CD8-positive, alpha-beta memory T cell (primary cell): ENCODE measurements around the gene CDKN2B-AS1. TPM values are rescaled to one million over a fixed set of nuclear protein-coding genes. Genes with fewer than 3 reads are reported as not detected.

Experiments used
- CTCF ChIA-PET: fragments of 350-600 bp; sonication (Branson Sonifier 250); formaldehyde crosslinking; loops from one replicate; lab custom pipeline; 2021; ENCODE audit warnings: antibody characterized with exemption; lab: Charles Lee
- POLR2A ChIA-PET: fragments of 350-600 bp; sonication (Branson Sonifier 250); formaldehyde crosslinking; loops from one replicate; lab custom pipeline; 2021; ENCODE audit warnings: antibody characterized with exemption; lab: Charles Lee
- DNase-seq, 5 donors: peaks; one replicate each; pipeline versions ENCODE4 v3.0.0 to v3.0.0-alpha.2; 2020 to 2022; ENCODE audit warnings: mixed read lengths in 1 of 5
- H3K27ac ChIP-seq: one replicate; pipeline ENCODE4 v1.7.0; 2013; ENCODE audit warnings: low read depth, mild to moderate bottlenecking, low read length, moderate library complexity
- H3K27me3 ChIP-seq: 2 replicates; pipeline ENCODE4 v1.7.0; 2013; ENCODE audit warnings: low read length, mild to moderate bottlenecking; ENCODE audit not compliant: insufficient read depth, poor library complexity, severe bottlenecking
- H3K36me3 ChIP-seq: 2 replicates; pipeline ENCODE4 v1.7.0; 2013; ENCODE audit warnings: mild to moderate bottlenecking, low read length, moderate library complexity; ENCODE audit not compliant: insufficient read depth
- H3K4me1 ChIP-seq: 2 replicates; pipeline ENCODE4 v1.7.0; 2013; ENCODE audit warnings: mild to moderate bottlenecking, low read length, moderate library complexity; ENCODE audit not compliant: insufficient read depth
- H3K4me3 ChIP-seq: 2 replicates; pipeline ENCODE4 v1.7.0; 2013; ENCODE audit warnings: mild to moderate bottlenecking, low read length
- H3K9me3 ChIP-seq: 2 replicates; pipeline ENCODE4 v1.7.0; 2013; ENCODE audit warnings: mild to moderate bottlenecking, low read length
- H3K27ac Mint-ChIP-seq, 8 donors: one replicate each; pipeline ENCODE4 v1.8.0; 2020 to 2021; ENCODE audit warnings: mixed read lengths in 8 of 8, mild to moderate bottlenecking in 6 of 8, inconsistent platforms in 3 of 8, moderate library complexity in 3 of 8
- H3K27me3 Mint-ChIP-seq, 2 donors: one replicate each; pipeline ENCODE4 v1.8.0; 2020 to 2021; ENCODE audit warnings: mixed read lengths in 2 of 2, mild to moderate bottlenecking in 1 of 2, moderate library complexity in 1 of 2
- H3K36me3 Mint-ChIP-seq, 3 donors: one replicate each; pipeline ENCODE4 v1.8.0; 2020 to 2021; ENCODE audit warnings: mixed read lengths in 3 of 3, inconsistent platforms in 1 of 3, mild to moderate bottlenecking in 1 of 3
- H3K4me1 Mint-ChIP-seq, 3 donors: one replicate each; pipeline ENCODE4 v1.8.0; 2020 to 2021; ENCODE audit warnings: mixed read lengths in 3 of 3, inconsistent platforms in 1 of 3, mild to moderate bottlenecking in 1 of 3
- H3K4me3 Mint-ChIP-seq, 7 donors: one replicate each; pipeline ENCODE4 v1.8.0; 2020 to 2021; ENCODE audit warnings: mixed read lengths in 7 of 7, mild to moderate bottlenecking in 6 of 7, moderate library complexity in 4 of 7, inconsistent platforms in 2 of 7
- H3K9me3 Mint-ChIP-seq, 5 donors: one replicate each; pipeline ENCODE4 v1.8.0; 2020 to 2022; ENCODE audit warnings: mixed read lengths in 5 of 5, mild to moderate bottlenecking in 3 of 5, moderate library complexity in 2 of 5, inconsistent platforms in 1 of 5
- polyA plus RNA-seq: library from polyadenylated mRNA; unstranded; fragments of 300-500 nt; fragmentation: Illumina TruSeq; gene quantifications from one replicate; pipeline ENCODE4 v1.2.3, GENCODE V29; 2021
- total RNA-seq, 2 experiments: library from RNA; stranded (reverse); gene quantifications; one replicate each; pipeline ENCODE4 v1.2.3, GENCODE V29; 2021

CDKN2B-AS1 gene
- total and polyA plus RNA-seq, 3 experiments from 2014 or later, result 0.58 to 0.74 TPM; not detected in 1

DNA sequence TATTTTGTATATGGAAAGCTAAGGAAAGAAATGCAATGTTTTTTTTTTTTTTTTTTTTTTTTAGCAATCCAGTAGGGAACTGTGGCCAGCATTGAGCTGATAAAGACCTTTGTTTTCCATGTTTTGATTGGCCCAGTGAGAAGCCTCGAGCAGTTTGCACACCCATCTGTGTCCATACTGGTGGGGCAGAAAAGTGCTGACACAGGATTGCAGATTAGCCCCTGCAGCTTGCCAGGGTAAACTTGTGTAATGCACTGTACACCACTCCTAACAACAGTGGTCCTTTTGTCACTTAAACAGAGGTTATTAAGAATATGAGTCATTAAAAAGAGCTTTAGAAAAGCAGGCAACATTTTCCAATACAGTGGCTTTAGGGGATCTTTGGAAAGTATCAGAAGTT, 147.3 kb downstream of the CDKN2B-AS1 start:
- no peaks in the 10 kb centered on the region for H3K4me1 ChIP-seq
- no peak overlapping the region for H3K4me3 Mint-ChIP-seq
- ChIA-PET CTCF (no interaction called here), POLR2A (no interaction called here)
- no peaks in the 10 kb centered on the region for H3K36me3 Mint-ChIP-seq
- DNase-seq, result no peak
- H3K36me3 ChIP-seq, result no peaks in the 10 kb centered on the region
- H3K27ac ChIP-seq, result no peak overlapping the region
- H3K27ac Mint-ChIP-seq, result no peak overlapping the region
- H3K4me3 ChIP-seq, result no peak overlapping the region
- H3K4me1 Mint-ChIP-seq, result peaks cover 0 to 2% (median 0%) of the 10 kb centered on the region in 3 donors
- H3K9me3 Mint-ChIP-seq, result no peaks in the 10 kb centered on the region
- H3K27me3 Mint-ChIP-seq, result peaks cover 3 to 7% of the 10 kb centered on the region in 2 donors
- H3K9me3 ChIP-seq, result no peaks in the 10 kb centered on the region
- H3K27me3 ChIP-seq, result no peaks in the 10 kb centered on the region

DNA sequence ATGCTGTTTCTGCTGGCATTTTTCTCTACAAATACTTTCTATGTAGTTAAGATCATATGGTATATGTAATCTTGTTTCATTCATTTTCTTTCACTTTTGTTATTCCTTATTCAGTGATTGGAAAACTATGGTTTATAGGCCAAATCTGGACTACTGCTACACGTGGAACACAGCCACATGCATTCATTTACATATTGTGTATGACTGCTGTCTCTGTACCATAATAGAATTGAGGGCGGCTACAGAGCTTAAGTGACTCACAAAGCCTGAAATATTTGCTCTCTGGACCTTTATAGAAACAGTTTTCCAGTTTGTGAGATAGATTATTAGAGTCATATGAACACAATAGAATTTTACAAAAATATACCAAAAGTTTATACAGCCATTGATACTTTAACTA, 148.1 kb downstream of the CDKN2B-AS1 start:
- Mint-ChIP-seq H3K27ac (no peak overlapping the region), H3K27me3 (peaks cover 4 to 7% of the 10 kb centered on the region in 2 donors), H3K36me3 (no peaks in the 10 kb centered on the region), H3K4me3 (no peak overlapping the region), H3K9me3 (no peaks in the 10 kb centered on the region), H3K4me1 (peaks cover 0 to 6% (median under 1%) of the 10 kb centered on the region in 3 donors)
- no peaks in the 10 kb centered on the region for H3K36me3 ChIP-seq
- no peaks in the 10 kb centered on the region for H3K9me3 ChIP-seq
- no peak overlapping the region for H3K4me3 ChIP-seq
- H3K27me3 ChIP-seq, result no peaks in the 10 kb centered on the region
- no peak for DNase-seq
- POLR2A ChIA-PET, result no interaction called here
- H3K4me1 ChIP-seq, result no peaks in the 10 kb centered on the region
- H3K27ac ChIP-seq, result no peak overlapping the region
- CTCF ChIA-PET, result no interaction called here

DNA sequence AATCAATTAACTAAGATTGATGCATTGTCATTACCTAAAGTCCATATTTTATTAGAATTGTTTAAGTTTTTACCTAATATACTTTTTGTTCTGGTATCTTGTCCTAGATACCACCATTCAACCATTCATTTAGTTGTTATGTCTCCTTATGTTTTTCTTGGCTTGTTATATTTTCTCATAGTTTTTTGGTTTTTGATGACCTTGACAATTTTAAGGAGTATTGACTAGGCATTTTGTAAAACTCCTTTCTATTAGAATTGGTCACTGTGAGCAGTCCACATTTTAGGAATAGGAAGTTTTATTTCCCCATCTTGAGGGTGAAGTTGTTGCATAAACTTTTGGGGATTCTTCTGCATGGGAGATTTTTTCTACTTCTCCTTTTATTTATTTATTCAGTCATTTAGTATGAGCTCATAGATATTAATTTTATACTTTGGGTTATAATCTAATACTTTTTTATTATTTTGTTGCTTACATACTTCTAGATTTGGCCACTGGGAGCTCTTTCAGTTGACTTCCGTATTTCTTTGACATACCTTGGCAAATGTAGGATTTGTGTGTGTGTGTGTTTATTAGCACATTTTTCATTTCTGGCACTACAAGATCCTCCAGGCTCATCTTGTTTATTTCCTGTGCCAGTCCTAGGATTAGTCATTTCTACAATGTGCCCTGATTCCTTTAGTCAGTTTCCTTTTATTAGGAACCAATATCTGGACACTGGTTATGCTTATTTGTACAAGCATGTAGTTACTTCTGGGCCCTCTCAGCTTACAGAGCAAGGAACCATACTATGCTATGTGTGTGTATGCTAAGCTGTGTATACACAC, 149.4 kb downstream of the CDKN2B-AS1 start:
- peaks cover 5 to 14% (median 7%) of the 10 kb centered on the region in 3 donors for H3K4me1 Mint-ChIP-seq
- Histone ChIP-seq H3K4me1 (no peaks in the 10 kb centered on the region), H3K4me3 (no peak overlapping the region), H3K9me3 (no peaks in the 10 kb centered on the region), H3K27ac (no peak overlapping the region), H3K36me3 (no peaks in the 10 kb centered on the region), H3K27me3 (no peaks in the 10 kb centered on the region)
- H3K36me3 Mint-ChIP-seq, result no peaks in the 10 kb centered on the region
- no peak overlapping the region for H3K27ac Mint-ChIP-seq
- no peak for DNase-seq
- H3K4me3 Mint-ChIP-seq, result no peak overlapping the region
- ChIA-PET POLR2A (no interaction called here), CTCF (no interaction called here)
- peaks cover 3 to 11% of the 10 kb centered on the region in 2 donors for H3K27me3 Mint-ChIP-seq
- no peaks in the 10 kb centered on the region for H3K9me3 Mint-ChIP-seq

DNA sequence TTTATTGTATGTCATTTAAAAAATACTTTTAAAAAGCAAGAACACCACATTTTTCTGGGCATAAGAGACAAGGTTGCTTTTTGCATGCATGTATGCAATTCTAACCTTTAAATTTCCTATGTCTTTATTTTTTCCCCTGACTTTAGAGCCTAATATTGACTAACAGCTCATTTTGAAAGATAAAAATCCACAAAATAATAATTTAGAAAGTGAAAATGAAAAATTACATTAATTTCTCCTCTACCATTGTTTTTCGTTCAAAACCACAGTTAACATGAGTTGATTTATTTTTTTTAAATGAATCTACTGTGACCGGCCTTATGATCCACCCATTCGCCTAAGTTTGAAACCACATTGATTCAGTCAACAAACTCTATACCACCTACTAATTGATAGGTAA, 152.0 kb downstream of the CDKN2B-AS1 start:
- Histone ChIP-seq H3K4me3 (no peak overlapping the region), H3K9me3 (no peaks in the 10 kb centered on the region), H3K4me1 (no peaks in the 10 kb centered on the region), H3K27ac (no peak overlapping the region), H3K36me3 (no peaks in the 10 kb centered on the region), H3K27me3 (no peaks in the 10 kb centered on the region)
- Mint-ChIP-seq H3K36me3 (no peaks in the 10 kb centered on the region), H3K4me1 (peaks cover 5 to 14% (median 7%) of the 10 kb centered on the region in 3 donors), H3K27me3 (peaks cover 5 to 12% of the 10 kb centered on the region in 2 donors), H3K9me3 (no peaks in the 10 kb centered on the region), H3K27ac (no peak overlapping the region), H3K4me3 (no peak overlapping the region)
- ChIA-PET POLR2A (no interaction called here), CTCF (no interaction called here)
- DNase-seq, result no peak

DNA sequence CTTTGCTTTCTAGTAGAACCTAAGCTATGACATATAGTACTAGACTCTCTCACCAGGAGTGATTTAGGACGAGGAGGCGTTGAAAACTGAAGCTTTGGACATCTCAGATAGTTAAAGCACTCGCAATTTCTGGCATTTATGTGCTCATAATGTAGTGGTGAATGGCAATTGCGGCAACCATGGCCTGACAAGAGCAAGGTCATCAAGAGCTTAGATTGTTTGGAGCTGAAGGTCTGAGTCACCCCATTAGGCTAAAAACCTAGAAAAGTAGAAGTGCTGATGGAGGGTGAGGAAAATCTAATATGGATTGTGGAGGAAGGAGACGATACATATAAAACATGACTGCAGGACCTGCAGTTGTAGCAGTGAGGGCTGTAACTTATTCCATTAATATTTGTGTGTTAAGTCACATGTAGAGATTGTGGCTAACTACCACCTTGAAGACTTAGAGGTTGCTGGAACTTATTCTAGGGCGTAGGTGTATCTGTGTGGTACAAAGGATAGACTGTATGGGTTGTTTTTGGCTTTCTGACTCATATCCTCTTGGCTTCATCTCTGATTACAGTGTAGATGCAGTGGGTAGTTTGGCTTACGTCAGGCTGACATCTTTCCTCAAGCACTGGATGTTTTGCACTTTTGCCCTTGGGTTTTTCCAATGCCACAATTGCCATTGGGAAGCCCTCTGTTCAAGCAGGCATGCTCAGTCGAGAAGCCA, 153.4 kb downstream of the CDKN2B-AS1 start:
- no peaks in the 10 kb centered on the region for H3K4me1 ChIP-seq
- H3K4me3 ChIP-seq, result no peak overlapping the region
- no peak overlapping the region for H3K27ac ChIP-seq
- Mint-ChIP-seq H3K36me3 (no peaks in the 10 kb centered on the region), H3K27me3 (peaks cover 5 to 16% of the 10 kb centered on the region in 2 donors), H3K4me3 (peak overlapping the region in 1 of 7 donors; percentile 0), H3K4me1 (peaks cover 5 to 14% (median 7%) of the 10 kb centered on the region in 3 donors), H3K9me3 (no peaks in the 10 kb centered on the region), H3K27ac (peak overlapping the region in 1 of 8 donors; percentile 46)
- POLR2A ChIA-PET, result no interaction called here
- CTCF ChIA-PET, result interaction anchor here (1.1 kb wide), 1 partner anchor 21 kb away, joined by 3 read pairs; no protein-coding TSS in a partner anchor
- DNase-seq, result peak in 1 of 5 donors; percentile 6
- no peaks in the 10 kb centered on the region for H3K9me3 ChIP-seq
- H3K36me3 ChIP-seq, result no peaks in the 10 kb centered on the region
- H3K27me3 ChIP-seq, result no peaks in the 10 kb centered on the region

DNA sequence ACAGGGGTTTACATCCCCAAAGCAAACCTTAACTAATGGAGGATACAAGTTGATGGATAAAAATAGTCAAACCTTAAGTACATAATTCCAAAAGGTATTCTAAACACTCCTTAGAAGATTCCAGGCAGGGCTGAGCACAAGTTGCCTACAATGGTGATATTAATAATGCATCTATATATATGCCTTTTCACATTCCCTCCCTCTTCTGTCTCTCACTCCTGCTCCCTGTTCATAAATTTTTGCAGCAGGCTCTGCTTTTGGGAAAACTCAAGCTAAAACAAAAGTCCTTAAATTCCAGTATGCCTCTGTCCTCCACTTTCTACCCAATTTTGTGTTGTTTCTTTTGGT, 153.9 kb downstream of the CDKN2B-AS1 start:
- Mint-ChIP-seq H3K4me1 (peaks cover 5 to 14% (median 7%) of the 10 kb centered on the region in 3 donors), H3K27me3 (peaks cover 5 to 16% of the 10 kb centered on the region in 2 donors), H3K4me3 (no peak overlapping the region), H3K36me3 (no peaks in the 10 kb centered on the region), H3K27ac (peak overlapping the region in 1 of 8 donors; percentile 0), H3K9me3 (no peaks in the 10 kb centered on the region)
- H3K27me3 ChIP-seq, result no peaks in the 10 kb centered on the region
- no peak for DNase-seq
- H3K4me1 ChIP-seq, result no peaks in the 10 kb centered on the region
- H3K27ac ChIP-seq, result no peak overlapping the region
- CTCF ChIA-PET, result no interaction called here
- no peaks in the 10 kb centered on the region for H3K36me3 ChIP-seq
- H3K9me3 ChIP-seq, result no peaks in the 10 kb centered on the region
- no peak overlapping the region for H3K4me3 ChIP-seq
- POLR2A ChIA-PET, result no interaction called here

DNA sequence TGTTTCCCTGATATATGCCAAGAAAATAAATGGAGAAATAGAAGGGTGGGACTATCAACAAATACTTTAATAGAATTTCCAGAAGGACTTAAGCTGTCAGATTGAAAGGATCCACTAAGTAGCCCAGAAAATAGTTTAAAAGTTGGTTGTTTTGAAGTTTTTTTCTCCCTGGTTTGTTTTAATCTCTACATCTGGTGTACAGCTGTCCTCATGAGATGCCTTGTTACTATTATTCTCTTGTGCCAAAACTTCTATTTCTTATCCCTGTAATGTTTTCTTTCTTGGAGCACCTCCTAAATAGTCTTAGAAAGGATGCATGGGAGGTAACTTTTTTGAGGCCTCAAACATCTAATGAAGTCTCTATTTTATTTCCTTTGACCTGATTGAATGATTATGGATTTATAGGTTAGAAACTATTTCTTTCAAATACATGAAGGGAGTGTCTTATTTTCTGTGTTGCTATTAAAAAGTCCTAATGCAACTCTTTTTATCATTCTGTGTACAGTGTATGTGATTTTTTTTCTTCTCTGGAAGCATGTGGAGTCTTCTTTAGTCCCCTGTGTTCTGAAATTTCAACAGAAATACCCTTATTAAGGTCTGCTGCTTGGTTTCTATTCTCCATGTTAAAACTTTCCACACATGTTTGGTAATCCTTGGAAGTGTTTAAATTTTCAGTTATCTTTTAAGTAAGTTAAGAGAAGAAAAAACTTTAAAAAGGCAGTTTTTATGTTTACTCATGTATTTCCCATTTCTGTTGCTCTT, 154.5 kb downstream of the CDKN2B-AS1 start:
- CTCF ChIA-PET, result no interaction called here
- H3K27me3 Mint-ChIP-seq, result peaks cover 3 to 11% of the 10 kb centered on the region in 2 donors
- no peaks in the 10 kb centered on the region for H3K9me3 Mint-ChIP-seq
- no peak overlapping the region for H3K4me3 Mint-ChIP-seq
- no peaks in the 10 kb centered on the region for H3K36me3 Mint-ChIP-seq
- H3K27me3 ChIP-seq, result no peaks in the 10 kb centered on the region
- H3K36me3 ChIP-seq, result no peaks in the 10 kb centered on the region
- POLR2A ChIA-PET, result no interaction called here
- H3K9me3 ChIP-seq, result no peaks in the 10 kb centered on the region
- no peak overlapping the region for H3K27ac ChIP-seq
- no peaks in the 10 kb centered on the region for H3K4me1 ChIP-seq
- peak overlapping the region in 1 of 8 donors; percentile 0 for H3K27ac Mint-ChIP-seq
- no peak for DNase-seq
- no peak overlapping the region for H3K4me3 ChIP-seq
- peaks cover 5 to 14% (median 7%) of the 10 kb centered on the region in 3 donors for H3K4me1 Mint-ChIP-seq
